ENCODE results near the gene MLLT3. TPM values are rescaled to one million over a fixed set of nuclear protein-coding genes. Genes with fewer than 3 reads are reported as not detected.

Gene MLLT3
- total and polyA plus RNA-seq, 2 of the 8 experiments (the other 6 are each of a cell fraction or from before 2014, with no cell fraction given) = 5.9 to 9.6 TPM

DNA sequence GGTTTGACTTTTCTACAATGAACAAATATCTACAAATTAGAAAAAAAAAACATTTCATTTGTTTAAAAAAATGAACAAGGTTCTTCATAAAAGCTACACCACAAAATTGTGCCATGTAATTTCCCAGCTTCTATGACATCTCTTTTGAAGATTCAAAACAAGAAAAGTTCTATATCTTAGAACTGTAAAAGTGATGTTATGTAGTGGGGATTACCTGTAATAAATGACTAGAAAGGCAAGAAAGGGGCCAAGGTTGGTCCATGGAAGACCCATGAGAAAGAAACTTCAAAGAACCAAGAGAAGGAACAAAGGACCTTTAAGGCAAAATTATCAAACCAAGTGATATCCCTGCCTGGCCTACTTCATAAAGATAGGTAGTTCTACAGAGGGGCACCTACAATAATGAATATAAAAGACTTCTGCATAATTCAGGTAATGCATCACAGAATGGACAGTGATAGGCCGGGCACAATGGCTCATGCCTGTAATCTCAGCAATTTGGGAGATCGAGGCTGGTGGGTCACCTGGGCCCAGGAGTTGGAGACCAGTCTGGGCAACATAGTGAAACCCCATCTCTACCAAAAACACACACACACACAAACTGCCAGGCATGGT is 7.6 kb downstream of the MLLT3 start:
- no peak overlapping the region for H3K4me3 ChIP-seq (ENCODE audit: extremely low read depth in 1 of 4, insufficient read depth in 2 of 4, low read depth in 3 of 4, low read length in 4 of 4)
- H3K27ac ChIP-seq (ENCODE audit: low read depth, low read length) = no peak overlapping the region
- H3K23me2 ChIP-seq (ENCODE audit: low read depth, low read length) = no peaks in the 10 kb centered on the region
- no peak overlapping the region for H4K5ac ChIP-seq (ENCODE audit: insufficient read length, low read depth, low read length)
- no peaks in the 10 kb centered on the region for H3K79me1 ChIP-seq (ENCODE audit: low read depth, low read length)
- H2AFZ ChIP-seq (ENCODE audit: low read length) = no peak overlapping the region
- no peak overlapping the region for H3K18ac ChIP-seq (ENCODE audit: extremely low read depth, low read length)
- no peaks in the 10 kb centered on the region for H3K79me2 ChIP-seq (ENCODE audit: control insufficient read depth in 1 of 2, insufficient read depth in 2 of 2, low read length in 2 of 2)
- H3K4me2 ChIP-seq (ENCODE audit: insufficient read depth in 1 of 2, low read depth in 2 of 2, low read length in 2 of 2) = no peak overlapping the region
- peaks cover 0 to 11% (median 4%) of the 10 kb centered on the region in 4 experiments; a peak in 6 of 7 replicates for H3K27me3 ChIP-seq (replicated peaks in 1 of 4; ENCODE audit: control insufficient read depth in 3 of 4, extremely low read depth in 1 of 4, insufficient read depth in 3 of 4, low read length in 3 of 4)
- no peak overlapping the region for H3K4ac ChIP-seq (replicated peaks; ENCODE audit: insufficient read length, low read depth, low read length)
- no peak overlapping the region for H2AK5ac ChIP-seq (ENCODE audit: low read depth, low read length)
- TF ChIP-seq POU5F1 (IDR thresholded peaks at IDR 0.05; ENCODE audit: low read depth, low read length) (no peak), SAP30 (IDR thresholded peaks at IDR 0.05; ENCODE audit: insufficient read depth, insufficient replicate concordance, low read length) (no peak), CHD1 (IDR thresholded peaks at IDR 0.05; ENCODE audit: low read depth, low read length) (no peak), EZH2 (IDR thresholded peaks at IDR 0.05; ENCODE audit: low read depth, low read length, severe bottlenecking) (no peak), SP2 (IDR thresholded peaks at IDR 0.05; ENCODE audit: low read length) (no peak), PHF8 (conservative IDR thresholded peaks at IDR 0.05; ENCODE audit: low read depth, low read length) (no peak), FOSL1 (IDR thresholded peaks at IDR 0.05; ENCODE audit: insufficient read depth, low read depth, low read length) (no peak), TAF1 (IDR thresholded peaks at IDR 0.05; ENCODE audit: low read depth, low read length) (no peak), RBBP5 (IDR thresholded peaks at IDR 0.05; ENCODE audit: borderline replicate concordance, low read depth, low read length) (no peak)
- TF ChIP-seq, protein P1, sequence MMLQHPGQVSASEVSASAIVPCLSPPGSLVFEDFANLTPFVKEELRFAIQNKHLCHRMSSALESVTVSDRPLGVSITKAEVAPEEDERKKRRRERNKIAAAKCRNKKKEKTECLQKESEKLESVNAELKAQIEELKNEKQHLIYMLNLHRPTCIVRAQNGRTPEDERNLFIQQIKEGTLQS (IDR thresholded peaks at IDR 0.05; ENCODE audit: insufficient read depth, low read depth, low read length) = no peak
- H4K8ac ChIP-seq (ENCODE audit: extremely low read depth, insufficient read depth, low read length) = no peak overlapping the region; the same call in 1 of the 2 replicates
- H3K4me1 ChIP-seq (replicated peaks in 1 of 4; ENCODE audit: control insufficient read depth in 3 of 4, insufficient read depth in 4 of 4, low read length in 3 of 4) = peaks cover 0 to 2% (median 0%) of the 10 kb centered on the region in 4 experiments; a peak in 1 of 7 replicates
- H3K56ac ChIP-seq (replicated peaks; ENCODE audit: insufficient read length, low read depth, low read length) = no peak overlapping the region
- peaks cover 0 to 1% of the 10 kb centered on the region in 2 experiments for H4K20me1 ChIP-seq (replicated peaks in 1 of 2; ENCODE audit: control insufficient read depth in 1 of 2, insufficient read depth in 2 of 2, low read length in 2 of 2)
- FAIRE-seq (no peak), DNase-seq (ENCODE audit: low read depth in 1 of 2, low spot score in 2 of 2) (no peak)
- H3K9ac ChIP-seq (replicated peaks in 1 of 4; ENCODE audit: extremely low read depth in 1 of 4, low read depth in 3 of 4, low read length in 3 of 4) = no peak overlapping the region
- no peak overlapping the region for H4K91ac ChIP-seq (replicated peaks; ENCODE audit: insufficient read length, low read length)
- POLR2A ChIA-PET (ENCODE audit: partially characterized antibody) = interaction anchor here (1.2 kb wide), 1 partner anchor 8 kb away, joined by 3 read pairs; the partner anchor contains the start of gene MLLT3
- WGBS, 2 experiments (ENCODE audit: extremely low coverage in 1 of 2, insufficient coverage in 1 of 2, insufficient read length in 1 of 2, insufficient replicate concordance in 2 of 2, low coverage in 1 of 2, low lambda C conversion rate in 2 of 2, missing lambda C conversion rate in 1 of 2) = 88% methylated on average over 2 of the region's 2 CpGs; no CpG with 5 or more reads in 1 of the 2 experiments
- CTCF ChIA-PET (ENCODE audit: partially characterized antibody) = interaction anchor here (0.9 to 2.2 kb wide), 4 partner anchors 10 to 192 kb away, joined by 3 to 11 read pairs (median 5); no protein-coding TSS in a partner anchor
- H3K23ac ChIP-seq (ENCODE audit: insufficient read length) = no peak overlapping the region
- no peak overlapping the region for H2BK20ac ChIP-seq (ENCODE audit: low read length)
- no peak overlapping the region for H2BK120ac ChIP-seq (replicated peaks; ENCODE audit: low read depth, low read length)
- H3K36me3 ChIP-seq (ENCODE audit: control insufficient read depth in 2 of 4, insufficient read depth in 4 of 4, low read length in 3 of 4) = no peaks in the 10 kb centered on the region
- no peak overlapping the region for H2BK15ac ChIP-seq (ENCODE audit: low read length)
- H2BK5ac ChIP-seq (ENCODE audit: low read depth, low read length) = no peak overlapping the region
- no peak overlapping the region for H2BK12ac ChIP-seq (ENCODE audit: low read depth, low read length)
- no peak overlapping the region for H3K14ac ChIP-seq (ENCODE audit: insufficient read length)
- no peaks in the 10 kb centered on the region for H3K9me3 ChIP-seq (ENCODE audit: insufficient read depth in 2 of 2, low read depth in 1 of 2, low read length in 1 of 2)

Data from H1 (cell line).